SH-SY5Y (cell line): ENCODE results near the gene NOXRED1.

Experiments
- GATA2 ChIP-seq: IDR thresholded peaks from 2 replicates; pipeline ENCODE4 v1.6.1; 2011; ENCODE audit warnings: mild to moderate bottlenecking, low read depth, low read length
- GATA3 ChIP-seq: IDR thresholded peaks from 2 replicates; pipeline ENCODE4 v1.6.1; 2011; ENCODE audit warnings: low read depth, mild to moderate bottlenecking, low read length, moderate library complexity

- no peak for TF ChIP-seq GATA2
- no peak for TF ChIP-seq GATA3
Measured at GRCh38 chr14:77423423-77423822, at the start of gene NOXRED1.
